ENCODE results near the gene COMT.
"Not testable (repeated sequence)": the region's sequence is repeated elsewhere in the genome, so short reads cannot be mapped to it uniquely, and the experiment has no call there.

COMT gene
- 33.8 to 45.9 (median 44.4) reads per million in 4 experiments for total RNA-seq

DNA sequence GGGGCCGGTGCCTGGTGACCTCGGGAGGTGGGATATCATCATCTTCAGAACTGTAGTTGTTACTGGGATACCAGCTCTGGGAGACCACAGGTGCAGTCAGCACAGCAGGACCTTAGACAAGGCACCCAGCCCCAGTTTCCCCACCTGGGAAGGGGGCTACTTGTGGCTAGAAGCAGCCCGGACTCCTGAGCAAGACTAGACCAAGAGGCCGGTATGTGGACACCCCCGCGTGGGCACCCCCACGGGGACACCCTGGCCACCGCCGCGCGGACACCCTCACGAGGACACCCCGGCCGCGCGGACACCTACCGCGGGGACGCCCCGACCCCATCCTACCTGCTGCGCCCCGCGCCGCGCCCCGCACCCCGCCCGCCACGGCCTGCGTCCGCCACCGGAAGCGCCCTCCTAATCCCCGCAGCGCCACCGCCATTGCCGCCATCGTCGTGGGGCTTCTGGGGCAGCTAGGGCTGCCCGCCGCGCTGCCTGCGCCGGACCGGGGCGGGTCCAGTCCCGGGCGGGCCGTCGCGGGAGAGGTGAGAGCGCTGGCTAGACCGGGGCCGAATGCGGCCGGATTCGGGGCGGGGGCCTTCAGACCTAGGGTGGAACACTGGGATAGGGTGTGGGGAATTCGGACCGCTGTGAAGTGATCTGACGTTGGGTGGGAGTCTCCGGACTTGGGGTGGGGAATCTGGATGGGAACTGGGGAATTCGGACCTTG is at the start of gene COMT, which contains the start of gene TXNRD2:
Gene COMT (plus strand): TSS at position 408 of the 718 bp plus-strand sequence. CDS start 20,755 bp downstream, outside the sequence.
Gene TXNRD2 (minus strand): TSS at position 454 of the 718 bp plus-strand sequence. CDS start 15 bp downstream, at position 439.
- DNase-seq, result peak; percentile 49

DNA sequence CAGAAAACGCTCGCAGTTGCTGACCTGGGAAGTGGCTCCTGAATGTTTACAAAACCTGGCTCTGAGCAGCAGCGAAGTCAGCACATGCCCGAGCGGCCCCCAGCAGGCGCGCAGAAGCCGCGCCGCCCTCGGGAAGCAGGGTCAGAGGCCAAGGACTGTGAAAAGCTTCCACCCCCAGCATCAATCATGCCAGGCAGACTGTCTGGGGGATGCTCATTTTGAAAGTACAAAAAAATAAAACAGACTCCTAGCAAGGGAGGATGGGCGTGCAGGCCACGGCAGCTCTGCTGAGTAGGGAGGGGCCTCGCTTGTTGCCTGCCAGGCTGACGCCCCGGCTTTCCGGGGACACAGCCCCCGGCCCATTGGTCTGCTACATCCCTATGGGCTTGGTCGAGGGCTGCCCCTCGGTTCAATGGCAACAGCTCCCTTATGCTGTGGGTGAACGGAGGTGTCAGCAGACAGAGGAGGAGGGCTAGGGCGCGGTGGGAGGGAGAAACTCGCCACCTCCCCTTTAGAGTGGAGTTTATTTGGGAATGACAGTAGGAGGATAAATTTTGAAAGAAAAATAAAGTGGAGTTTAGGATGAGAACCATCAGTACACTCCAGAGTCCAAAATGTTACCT is 49.2 kb upstream of the COMT start:
- peak; percentile 13 for DNase-seq

DNA sequence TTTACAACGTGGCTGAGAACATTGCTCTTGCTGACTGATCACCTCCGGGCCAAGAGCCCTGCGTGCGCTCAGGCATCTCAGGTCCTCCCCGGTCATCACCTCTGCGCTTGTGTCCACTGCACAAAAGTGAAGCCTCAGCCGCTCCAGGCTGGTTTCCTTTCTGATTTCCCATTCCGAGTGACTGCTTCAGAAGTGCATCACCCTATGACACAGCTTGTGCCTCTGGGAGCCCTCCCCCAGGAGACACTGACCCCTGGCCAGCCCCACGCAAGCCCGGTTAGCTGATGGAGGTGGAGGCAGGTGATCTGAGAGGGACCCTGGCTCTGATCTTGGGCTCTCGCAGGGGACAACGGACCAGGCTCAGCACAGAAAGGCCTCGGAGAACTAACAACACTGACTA is 48.6 kb upstream of the COMT start:
- DNase-seq, result no peak

DNA sequence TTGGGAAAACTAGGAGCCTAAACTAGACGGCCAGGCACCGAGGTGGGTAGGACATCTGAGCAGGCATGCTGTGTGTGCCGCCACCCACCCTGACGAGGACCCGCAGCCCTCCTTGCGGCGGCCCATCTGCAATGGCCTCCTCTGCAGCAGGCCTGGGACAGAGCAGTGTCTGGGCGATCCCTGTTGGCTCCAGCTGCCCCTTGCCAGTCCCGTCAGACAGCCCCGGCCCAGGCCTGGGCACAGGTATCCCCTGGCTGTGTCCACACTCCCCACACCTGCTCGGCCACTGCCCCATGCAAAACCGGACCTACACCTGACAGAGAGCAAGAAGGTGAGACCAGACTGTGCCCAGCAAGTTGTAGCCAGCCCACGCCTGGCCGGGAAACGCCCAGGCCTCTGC is 48.2 kb upstream of the COMT start:
- no peak for DNase-seq

DNA sequence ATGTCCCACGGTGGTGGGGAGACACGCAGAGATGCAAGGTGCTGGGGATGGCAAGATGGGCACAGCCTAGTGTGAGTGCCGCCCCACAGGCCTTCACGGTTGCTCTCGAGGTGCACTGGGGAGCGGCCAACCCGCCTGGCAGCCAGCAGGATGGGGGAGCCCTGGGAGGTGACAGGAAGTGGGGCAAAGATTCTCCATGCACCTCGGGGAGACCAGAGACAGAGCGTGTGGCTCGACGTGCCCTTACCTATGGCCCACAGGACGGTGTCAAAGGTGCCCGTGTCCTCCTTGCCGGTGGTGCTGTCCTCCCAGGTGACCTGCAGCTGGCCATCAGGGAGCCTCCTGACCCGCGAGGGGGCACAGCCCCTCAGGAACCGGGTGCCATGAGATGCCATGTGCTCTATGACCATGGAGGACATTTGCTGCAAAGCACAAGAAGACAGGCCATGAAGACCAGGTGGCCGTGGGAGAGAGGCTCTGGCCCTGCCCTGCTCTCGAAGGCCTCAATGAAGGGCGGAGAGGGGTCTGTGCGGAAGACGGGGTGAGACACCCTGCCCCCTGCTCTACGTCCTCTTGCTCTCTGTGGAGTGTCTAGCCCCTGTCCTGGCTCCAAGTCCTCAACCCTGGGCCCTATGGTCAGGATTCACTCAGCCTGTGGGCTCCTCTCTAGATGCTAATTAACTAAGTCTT is 46.3 kb upstream of the COMT start:
- DNase-seq, result no peak

DNA sequence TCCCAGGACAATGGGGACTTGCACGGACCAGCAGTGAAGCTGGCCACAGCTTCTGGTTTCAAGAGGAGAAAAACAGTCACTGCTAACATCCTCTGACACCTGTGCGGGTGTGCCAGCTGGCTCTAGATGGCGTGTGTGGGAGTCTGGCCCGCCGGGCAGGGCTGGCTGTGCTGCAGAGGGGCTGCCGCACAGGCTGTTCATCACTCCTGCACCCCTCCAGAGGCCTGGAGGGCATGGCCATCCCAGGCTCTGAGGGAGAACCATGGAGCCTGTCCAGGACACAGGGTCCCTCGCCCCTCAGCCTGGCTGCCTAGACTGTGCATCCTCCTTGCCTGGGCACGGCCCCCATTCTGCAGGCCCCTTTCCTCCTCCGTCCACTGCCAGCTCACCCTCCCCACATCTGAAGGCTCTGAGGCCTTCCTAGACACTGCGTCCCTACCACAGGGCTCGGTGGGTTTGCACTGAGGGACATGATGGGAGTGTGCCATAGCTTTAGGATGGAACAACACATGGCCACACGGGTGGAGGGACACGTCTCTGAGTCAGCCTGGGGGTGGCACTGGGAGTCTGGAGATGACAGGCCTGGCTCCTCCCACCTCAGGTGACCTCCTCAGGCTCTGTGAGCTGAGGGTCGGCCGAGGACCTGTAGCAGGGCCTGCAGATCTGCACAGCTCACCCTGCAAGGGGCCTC is 44.8 kb upstream of the COMT start:
- no peak for DNase-seq

DNA sequence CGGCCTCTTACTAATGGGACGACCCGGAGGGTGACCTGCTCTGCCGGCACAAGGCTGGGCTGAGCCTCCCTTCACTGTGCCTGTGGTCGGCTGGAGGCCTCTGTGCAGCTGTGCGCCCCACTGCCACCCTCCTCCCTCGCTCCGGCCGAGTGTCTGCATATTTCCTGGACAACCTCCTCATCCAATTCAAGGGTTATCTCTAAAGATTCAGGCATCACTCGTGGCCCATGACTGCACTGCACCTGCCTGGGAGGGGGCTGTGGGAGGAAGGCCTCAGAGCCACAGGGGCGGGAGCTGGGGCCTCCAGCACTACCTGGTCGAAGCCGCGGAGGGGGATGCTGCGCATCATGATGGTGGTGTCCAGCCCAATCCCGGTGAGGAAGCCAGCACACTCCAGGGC is 43.8 kb upstream of the COMT start:
- DNase-seq, result no peak

DNA sequence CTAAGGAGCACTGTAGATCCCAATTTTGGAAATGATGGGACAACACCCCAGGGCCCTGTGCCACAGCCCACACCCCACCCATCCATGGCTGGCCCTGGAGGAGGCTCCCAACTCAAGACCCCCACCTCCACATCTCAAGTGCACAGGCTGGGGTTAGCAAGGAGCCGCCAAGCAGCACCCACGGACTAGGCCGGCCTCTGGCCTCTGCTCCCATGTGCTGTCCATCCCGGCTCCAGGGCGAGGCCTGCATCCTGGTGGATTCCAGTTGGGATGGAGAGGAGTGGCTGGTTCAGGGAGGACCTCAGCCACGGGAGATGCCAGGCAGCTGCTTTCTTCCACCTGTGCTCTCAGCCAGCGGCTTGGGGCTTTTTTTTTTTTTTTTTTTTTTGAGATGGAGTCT is 43.4 kb upstream of the COMT start:
- no peak for DNase-seq

DNA sequence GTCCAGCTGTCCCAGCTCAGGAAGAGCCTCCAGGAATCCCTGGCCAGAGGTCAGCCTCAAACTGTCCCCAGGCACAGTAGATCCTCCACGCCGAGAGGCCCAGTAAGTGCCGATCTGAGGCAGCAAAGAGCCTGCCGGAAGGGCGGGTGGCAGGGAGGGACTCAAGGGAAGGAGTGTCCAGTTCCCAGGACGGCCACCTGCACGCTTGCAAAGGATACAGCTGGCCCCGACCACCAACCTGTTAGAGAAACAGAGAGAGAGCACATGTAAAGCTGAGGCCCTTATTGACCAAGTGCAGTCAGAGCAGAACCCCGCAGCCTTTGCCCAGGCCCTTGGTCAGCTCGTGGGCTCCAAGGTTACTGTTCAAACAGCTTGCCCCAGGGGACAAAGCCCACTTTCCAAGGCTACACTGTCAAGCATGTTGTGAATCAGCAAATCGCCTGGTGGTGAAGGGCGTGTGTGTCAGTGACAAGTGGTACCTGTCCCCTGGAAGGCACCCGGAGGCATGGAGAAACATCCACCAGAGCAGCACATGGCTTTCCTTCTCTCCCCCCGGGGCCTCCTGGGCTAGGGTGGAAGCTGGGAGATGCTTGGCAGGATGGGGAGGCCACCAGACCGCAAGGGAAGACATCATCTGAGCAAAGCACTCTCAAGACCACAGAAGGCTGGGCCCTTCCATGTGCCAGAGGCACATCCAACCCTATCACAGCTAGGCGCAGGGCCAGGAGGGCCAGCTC is 42.6 kb upstream of the COMT start:
- DNase-seq, result no peak

DNA sequence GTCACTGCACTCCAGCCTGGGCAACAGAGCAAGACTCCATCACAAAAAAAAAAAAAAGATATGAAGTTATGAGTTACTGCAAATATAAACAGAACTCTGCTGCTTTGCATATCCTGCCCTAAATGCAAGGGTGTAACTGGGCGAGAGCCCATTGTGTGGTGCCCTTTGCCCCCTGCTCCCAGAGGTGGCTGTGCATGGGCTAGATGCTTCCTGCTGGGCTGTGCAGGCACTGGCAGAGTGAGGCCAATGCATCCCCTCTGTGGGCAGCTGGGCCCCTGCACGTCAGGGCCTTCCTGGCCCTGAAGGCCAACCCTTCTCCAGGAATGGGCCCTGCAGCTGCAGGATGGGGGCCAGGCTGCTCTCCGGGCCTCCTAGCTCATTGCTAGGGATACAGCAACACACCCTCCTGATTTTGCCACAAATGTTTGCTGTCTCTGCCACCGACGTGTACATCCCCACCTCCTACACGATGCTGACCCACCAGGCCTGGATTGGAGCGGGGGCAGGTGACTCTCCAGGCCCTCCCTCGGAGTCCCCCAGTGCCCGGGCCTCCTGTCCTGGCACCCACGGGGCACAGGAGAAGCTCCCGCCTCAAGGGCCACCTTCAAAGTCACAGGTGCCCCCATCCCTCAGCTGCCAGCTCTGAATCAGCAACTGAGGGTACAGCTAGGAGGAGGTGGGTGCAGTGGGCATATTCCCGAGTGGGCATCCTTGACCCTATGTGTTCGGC is 40.7 kb upstream of the COMT start:
- no peak for DNase-seq

DNA sequence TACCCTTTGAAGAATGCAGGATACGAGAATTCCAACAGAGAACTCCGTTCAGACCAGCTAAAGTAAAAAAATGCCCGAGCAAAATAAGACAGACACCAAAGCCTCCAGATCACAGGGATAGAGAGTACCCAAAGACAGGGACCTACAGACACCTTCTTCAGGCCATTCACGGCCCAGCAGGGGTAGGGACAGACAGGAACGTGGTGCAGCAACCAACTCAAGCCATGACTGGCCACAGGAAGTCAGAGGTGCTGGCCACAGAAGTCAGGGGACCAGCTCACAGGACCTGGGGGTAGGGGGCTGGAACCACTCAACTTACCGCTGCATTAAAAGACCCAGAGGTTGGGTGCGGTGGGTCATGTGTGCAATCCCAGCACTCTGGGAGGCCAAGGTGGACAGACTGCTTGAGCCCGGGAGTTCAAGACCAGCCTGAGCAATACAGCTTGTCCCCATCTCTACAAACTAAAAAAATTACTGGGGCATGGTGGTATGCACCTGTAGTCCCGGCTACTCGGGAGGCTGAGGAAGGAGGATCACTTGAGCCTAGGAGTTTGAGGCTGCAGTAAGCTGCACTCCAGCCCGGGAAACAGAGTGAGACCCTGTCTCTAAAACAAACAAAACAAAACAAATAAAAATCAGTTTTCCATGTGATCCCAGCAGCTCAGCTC is 39.9 kb upstream of the COMT start:
- no peak for DNase-seq

DNA sequence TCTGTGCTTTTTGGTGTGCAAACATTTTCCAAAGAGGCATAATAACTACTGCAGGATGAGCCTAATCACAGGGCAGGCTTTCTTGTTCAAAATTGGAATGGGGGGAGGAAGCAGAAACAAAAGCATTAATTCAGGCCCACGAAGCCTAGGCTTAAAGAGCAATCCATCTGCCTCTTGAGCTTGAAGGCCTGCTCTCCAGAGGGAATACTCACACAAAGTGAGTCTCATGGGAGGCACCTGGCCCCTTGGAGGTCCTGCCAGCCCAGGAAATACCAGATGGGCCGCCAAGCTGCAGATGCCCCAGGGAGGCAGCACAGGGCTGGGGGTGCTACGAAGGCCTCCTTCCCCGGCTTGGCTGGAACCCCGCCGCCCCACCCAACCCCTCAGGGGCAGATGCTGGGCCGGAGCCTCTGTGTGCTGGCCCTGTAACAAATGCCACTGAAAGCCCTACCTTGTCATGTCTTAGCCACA is 39.3 kb upstream of the COMT start:
- no peak for DNase-seq

DNA sequence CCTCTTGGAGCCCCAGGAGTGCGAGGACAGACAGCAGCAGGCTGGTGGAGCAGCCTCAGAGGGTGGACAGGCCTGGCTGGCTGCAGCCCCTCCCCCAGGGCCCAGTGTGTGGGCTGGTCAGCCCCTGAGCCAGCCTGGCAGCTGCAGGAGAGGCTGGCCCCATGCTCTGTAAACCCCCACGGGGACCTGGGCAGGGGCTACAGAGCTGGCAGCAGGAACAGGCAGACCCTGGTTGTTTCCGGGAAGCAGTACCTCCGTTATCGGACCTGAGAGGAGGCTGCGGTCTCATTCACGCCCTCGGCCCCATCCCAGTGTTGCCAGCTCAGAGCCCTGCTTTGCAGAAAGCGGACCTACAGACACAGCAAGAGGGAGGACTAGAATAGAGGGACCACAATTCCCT is 38.5 kb upstream of the COMT start:
- no peak for DNase-seq

DNA sequence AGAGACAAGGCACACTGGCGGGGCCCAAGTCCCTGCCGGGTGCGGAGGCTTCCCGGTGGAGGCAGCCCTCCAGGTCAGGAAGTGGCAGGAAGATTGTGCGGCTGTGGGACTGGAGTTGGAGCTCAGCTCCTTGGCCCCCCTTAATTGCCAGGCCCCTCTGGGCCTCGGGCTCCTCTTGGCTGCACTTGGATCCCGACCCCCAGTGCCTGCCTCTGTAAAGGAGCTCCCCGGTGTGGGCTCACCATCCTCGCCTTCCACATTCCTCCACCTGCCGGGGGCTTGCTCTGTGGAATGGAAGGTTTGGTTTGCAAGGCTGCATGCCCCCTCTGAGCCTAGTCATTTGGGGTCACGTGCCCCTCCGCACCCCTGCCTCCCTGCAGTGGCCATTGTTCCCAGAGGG is 38.1 kb upstream of the COMT start:
- no peak for DNase-seq

DNA sequence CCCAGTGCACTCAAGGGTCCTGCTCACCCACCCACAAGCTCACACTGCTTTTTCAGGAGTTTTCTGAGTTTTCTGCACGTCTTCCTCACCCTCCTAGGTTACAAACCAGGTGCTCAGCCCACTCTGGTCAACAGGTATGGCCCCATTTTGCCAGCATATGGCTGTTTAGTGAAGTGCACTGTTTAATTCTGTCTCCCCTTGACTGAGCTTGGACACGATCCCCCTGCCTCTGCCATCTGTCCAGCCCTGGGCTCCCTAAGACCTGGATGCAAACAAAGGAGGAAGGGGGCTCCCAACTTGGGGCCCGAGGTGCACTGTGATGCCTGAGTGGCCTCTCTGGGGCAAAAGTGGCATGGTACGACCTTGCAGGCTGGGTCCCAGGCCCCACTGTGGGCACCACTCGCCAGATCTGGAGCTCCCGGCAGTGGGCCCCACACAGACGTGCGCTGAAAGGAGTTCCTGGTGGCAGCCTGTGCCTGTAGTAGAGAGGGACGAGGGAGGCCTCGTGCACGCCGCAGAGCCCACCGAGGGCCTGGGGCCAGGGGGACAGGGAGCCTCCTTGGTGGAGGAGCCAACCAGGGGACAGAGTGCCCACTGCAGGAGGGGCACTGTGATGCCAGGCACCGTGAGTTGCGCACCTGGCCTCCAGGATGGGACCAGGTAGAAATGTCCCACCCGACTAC is 37.3 kb upstream of the COMT start:
- DNase-seq, result no peak

DNA sequence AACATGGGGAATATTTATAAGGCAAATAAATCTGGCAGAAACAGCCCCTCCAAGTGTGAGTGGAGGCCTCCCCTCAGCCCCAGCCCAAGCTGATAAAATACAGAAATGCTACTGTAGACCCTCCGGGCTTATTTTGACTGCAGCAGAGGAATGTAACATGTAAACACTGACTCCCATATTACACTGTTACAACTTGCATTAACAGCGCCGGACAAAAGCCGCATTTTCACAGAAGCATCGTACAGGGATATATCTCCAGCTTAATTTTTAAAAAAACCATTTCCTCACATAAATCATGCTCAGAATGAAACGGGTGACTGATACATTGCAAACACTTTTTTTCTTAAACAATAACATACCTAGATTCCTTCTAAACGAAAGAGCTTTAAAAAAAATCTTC is 36.6 kb upstream of the COMT start:
- DNase-seq, result no peak

DNA sequence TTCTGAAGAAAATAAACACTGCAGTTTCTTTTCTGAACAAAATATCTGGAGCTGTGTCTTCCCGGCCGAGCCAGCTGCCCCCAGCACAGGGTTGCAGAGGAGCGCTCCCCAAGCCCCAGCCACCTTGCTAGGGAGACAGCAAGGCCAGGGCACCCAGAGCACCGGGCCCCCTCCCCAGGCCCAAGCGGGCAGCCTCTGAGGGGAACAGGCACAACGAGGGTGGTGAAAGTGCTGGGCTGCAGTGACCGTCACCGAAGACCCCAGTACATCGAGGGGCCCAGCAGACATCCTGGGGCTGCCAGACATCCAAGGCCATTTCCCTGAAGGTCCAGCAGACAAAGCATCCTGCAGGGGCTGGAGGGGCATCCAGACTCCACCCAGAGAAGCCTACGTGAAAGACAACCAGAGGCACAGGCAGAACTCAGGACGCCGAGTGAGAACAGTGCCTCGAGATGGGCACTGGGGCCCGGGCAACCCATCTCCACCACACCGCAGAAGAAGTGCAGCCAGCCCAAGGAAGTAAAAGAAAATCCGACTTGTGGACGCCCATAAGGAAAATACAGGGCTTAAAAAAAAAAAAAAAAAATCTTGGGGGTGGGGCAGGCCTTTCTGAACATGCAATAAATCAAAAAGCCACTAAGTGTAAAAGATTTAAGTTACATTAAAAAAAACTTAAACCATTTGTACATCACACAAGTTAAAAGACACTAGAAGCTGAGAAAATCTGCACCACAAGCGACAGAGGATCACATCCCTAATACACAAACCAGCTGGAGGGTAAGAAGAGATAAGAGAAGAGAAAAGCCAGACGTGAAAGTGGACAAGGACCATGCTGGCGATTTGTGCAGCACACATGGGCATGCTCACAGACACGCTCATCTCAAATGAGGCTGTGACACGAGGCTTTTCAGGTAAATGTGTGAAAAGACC is 36.0 kb upstream of the COMT start:
- no peak for DNase-seq

DNA sequence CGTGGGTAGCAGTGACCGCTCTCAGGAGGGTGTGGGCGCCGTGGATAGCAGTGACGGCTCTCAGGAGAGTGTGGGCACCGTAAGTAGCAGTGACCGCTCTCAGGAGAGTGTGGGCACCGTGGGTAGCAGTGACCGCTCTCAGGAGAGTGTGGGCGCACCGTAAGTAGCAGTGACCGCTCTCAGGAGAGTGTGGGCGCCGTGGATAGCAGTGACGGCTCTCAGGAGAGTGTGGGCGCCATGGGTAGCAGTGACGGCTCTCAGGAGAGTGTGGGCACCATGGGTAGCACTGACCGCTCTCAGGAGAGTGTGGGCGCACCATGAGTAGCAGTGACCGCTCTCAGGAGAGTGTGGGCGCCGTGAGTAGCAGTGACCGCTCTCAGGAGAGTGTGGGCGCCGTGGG is 34.7 kb upstream of the COMT start:
- not testable (repeated sequence) for DNase-seq

DNA sequence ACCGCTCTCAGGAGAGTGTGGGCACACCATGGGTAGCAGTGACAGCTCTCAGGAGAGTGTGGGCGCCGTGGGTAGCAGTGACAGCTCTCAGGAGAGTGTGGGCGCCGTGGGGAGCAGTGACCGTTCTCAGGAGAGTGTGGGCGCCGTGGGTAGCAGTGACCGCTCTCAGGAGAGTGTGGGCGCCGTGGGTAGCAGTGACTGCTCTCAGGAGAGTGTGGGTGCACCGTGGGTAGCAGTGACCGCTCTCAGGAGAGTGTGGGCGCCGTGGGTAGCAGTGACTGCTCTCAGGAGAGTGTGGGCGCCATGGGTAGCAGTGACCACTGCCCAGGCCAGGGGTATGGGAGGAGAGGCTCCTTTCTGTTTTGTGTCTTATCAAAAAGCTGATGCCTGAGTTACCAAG is 33.7 kb upstream of the COMT start:
- DNase-seq, result not testable (repeated sequence)
